Hematopoietic multipotent progenitor cell treated with erythropoietin and hydrocortisone succinate and interleukin-3 and kit ligand, for 15 days (in vitro differentiated cells): Measurements from ENCODE around the gene MYADML2.
A peak's percentile ranks its signal among the peaks of the same experiment; 100 is the strongest.

Experiments used
- DNase-seq: peaks from one replicate; pipeline ENCODE4 v3.0.0-alpha.2; 2015; ENCODE audit warnings: low spot score

Gene MYADML2

GRCh38 chr17:81958633-81959342 lies 11.8 kb upstream of the MYADML2 start:
- no peak for DNase-seq

- no peak for DNase-seq
Observed at GRCh38 chr17:81957691-81958432, 10.8 kb upstream of the MYADML2 start.

GRCh38 chr17:81956607-81957589 lies 9.9 kb upstream of the MYADML2 start:
- no peak for DNase-seq

GRCh38 chr17:81955756-81956544 lies 8.9 kb upstream of the MYADML2 start:
- no peak for DNase-seq

GRCh38 chr17:81955058-81955681 lies 8.1 kb upstream of the MYADML2 start:
- DNase-seq, result no peak

- no peak for DNase-seq
Observed at GRCh38 chr17:81954131-81955057, 7.4 kb upstream of the MYADML2 start.

- peak; percentile 44 for DNase-seq
Observed at GRCh38 chr17:81953443-81953842, 6.4 kb upstream of the MYADML2 start.

- DNase-seq, result no peak
Observed at GRCh38 chr17:81952792-81953228, 5.8 kb upstream of the MYADML2 start.

GRCh38 chr17:81951785-81952684 lies 5.0 kb upstream of the MYADML2 start:
- DNase-seq, result no peak

GRCh38 chr17:81950501-81950900 lies 3.5 kb upstream of the MYADML2 start:
- no peak for DNase-seq

GRCh38 chr17:81948635-81949378 lies 1.8 kb upstream of the MYADML2 start:
- no peak for DNase-seq

GRCh38 chr17:81944858-81945257 lies 2.2 kb downstream of the MYADML2 start:
- DNase-seq, result no peak

- no peak for DNase-seq
Observed at GRCh38 chr17:81942167-81942553, 4.9 kb downstream of the MYADML2 start.

- no peak for DNase-seq
Observed at GRCh38 chr17:81941484-81942166, 5.4 kb downstream of the MYADML2 start.

GRCh38 chr17:81940538-81941483 lies 6.2 kb downstream of the MYADML2 start:
- DNase-seq, result no peak

- DNase-seq, result no peak
Observed at GRCh38 chr17:81939881-81940385, 7.1 kb downstream of the MYADML2 start.
